ENCODE data around the gene STXBP4.
A peak's percentile ranks its signal among the peaks of the same experiment; 100 is the strongest.
"Not testable (repeated sequence)": the region's sequence is repeated elsewhere in the genome, so short reads cannot be mapped to it uniquely, and the experiment has no call there.

Gene STXBP4

DNA sequence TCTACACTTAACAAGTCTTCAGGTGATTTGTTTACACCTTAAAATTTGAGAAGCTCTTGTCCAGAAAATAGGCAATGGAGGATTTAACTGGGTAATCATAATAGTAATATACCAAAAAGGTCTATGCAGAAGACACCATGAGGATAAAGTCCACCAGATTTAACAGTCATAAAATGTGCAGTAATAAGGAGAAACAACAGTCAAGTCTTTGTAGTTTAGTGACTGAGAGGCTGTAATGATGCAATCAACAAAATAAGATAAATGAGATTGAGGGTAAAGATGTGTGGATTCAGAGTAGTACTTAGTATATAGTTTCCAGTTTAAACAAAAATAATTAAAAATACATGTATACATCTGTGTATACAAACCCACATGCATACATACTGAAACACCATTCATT lies 91.2 kb downstream of the STXBP4 start:
- no peak for DNase-seq

DNA sequence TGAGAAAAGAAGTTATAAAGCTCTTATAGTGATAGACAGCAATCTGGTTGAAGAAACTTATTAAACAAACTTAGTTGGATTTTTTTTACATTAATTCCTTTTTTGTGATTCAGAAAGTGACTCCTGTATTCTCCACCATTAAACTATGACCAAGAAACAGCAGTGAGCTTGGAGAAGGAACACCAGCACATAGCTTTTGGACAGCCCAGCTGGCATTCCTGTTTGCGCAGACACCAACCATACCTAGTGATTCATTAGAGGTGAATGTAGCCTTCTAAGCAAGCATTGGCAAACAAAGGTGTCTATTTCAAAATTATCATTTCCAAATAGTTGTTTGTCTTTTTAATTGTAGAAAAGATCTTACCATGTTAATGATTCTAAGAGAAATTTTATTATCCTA lies 94.4 kb downstream of the STXBP4 start:
- DNase-seq, result no peak

DNA sequence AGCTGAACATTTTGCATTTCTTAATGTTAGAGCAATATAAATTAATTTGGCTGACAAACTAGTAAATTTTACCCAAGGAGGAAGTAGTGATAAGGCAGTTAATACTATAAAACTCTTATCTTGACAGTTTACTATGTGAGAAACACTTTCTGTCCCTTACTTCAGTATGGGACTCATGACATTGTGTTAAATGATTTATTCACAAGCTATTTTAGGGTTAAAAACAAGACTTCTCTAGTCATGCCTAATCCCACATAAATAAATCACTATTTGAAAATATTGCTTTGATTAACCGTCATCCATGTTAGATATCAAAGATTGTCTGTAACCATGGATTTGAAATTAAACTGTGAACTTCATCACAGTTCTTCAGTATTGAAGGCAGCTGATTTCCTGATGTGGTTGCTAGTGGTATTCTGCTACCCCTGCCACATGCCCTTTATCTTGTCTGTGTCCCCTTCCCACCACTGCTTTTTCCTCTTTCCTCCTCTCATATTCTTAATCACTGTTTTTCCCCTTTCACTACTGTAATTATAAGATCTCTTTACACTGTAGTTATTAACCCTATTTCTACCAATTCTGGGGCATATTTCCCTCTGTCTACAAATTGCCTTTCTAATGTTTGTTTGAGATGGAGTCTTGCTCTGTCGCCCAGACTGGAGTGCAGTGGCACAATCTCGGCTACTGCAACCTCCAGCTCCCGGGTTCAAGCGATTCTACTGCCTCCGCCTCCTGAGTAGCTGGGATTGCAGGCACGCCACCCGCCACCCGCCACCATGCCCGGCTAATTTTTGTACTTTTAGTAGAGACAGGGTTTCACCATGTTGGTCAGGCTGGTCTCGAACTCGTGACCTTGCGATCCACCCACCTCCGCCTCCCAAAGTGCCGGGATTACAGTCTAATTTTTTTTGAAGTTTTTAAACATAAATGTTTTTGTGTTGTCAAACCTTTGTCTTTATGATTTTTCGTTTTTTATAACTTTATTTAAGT lies 95.6 kb downstream of the STXBP4 start:
- no peak for DNase-seq

DNA sequence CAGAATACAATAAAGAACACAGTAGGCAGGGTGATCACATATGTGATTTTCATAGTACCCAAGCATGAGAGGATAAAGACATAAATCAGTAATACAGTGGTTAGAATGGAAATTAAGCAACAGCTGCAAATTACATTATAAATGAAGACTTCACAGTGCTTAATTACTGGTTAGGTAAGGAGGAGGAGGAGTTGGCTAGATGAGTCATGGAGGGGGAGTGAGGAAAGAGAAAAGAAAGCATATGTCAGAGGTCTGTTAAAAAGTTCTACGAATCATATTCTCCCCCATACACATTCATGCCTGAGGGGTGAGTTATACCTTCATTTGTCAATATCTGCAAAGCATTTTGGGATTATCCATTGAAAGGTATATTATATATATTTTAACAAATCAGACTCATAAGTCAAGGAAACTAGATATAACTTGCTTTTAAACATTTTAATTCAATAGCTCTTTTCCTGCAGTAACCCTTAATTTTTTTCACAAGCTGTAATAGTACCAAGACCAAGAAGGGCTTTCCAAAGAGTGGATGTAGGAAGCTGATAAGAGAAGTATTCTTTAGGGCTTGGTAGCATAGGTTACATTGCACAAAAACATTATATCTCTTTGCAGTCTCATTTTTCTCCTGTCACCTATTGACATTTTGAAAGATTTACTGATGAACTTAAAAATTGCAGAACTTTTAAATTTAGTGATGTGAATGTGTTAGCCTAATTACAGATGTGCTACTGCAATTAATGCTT lies 99.3 kb downstream of the STXBP4 start:
- DNase-seq, result no peak

DNA sequence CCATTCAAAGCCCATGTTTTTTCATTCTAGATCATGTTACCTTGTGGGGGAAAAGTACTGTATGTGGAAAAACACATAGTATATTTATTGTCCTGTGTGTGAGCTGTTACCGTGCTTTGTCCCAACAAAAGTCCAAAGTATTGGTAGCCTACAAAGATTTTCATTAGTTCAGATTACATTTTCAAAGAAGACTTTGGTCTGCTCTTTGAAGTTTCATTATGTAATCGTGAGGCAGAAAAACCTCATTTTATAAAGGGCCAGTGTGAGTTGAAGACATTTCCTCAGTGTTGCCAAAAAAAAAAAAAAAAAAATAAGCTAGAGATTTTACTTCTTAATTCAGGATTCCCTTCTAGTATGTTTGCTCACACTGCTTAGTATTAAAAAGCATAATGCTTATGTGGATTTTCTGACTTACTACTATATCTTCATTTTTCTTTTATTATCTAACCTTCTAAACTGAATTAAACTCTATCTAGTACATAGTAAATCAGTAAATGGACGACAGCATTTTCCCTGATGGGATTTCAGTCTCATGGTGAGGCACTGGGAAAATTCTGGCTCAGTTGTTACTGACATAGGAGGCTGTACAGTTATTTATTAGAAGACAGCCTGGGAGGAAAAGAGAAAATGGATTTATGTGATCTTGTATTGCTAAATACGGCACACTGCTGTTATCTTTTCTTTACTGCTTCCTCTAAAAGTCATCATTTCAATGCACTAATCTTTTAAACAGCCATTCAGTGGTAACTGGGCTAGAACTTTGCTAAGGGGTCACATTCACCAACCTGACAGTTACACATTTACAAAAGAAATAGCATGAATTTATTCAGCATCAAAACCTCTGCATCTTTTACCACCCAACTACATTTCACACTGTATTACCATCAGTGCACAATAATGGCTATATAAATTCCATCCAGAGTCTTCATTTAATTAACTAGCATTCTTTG lies 100.6 kb downstream of the STXBP4 start:
- no peak for DNase-seq

DNA sequence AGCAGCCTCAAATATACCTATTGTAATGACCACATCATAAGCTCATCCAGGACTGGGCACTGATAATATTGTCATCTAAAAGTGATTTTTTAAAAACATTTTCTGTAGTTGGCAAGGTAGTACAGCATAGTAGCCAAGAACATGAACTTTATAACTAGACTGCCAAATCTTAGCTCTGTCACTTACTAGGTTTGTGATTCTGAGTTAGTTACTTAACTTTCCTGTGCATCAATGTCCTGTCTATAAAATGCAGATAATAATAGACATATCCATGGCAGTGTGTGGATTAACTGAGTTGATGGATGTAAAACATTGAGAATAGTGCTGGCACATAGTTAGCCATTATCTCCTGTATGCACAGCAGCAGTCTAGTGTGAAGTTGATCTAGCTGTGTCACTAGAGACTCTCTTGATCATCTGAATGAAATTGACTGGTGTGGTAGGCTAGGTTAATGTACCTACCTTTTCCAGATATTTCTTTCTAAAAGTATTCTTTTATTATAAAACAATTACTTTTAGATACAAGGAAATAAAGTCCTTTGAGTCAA lies 101.5 kb downstream of the STXBP4 start:
- no peak for DNase-seq

DNA sequence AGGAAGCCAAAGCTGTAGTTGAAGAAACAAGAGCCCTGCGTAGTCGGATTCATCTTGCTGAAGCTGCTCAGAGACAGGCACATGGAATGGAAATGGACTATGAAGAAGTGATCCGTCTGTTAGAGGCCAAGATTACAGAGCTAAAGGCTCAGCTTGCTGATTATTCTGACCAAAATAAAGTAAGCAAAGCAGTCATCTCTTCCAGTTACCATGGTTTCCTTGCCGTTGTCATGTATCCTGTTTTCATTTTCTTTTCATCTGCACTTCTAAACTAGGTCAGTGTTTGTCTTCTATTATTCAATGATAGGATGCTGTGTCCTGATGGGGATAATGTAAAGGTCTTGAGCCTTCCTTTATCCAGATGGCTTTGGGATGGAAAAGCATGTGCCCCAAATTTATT lies 104.3 kb downstream of the STXBP4 start:
- DNase-seq, result no peak

DNA sequence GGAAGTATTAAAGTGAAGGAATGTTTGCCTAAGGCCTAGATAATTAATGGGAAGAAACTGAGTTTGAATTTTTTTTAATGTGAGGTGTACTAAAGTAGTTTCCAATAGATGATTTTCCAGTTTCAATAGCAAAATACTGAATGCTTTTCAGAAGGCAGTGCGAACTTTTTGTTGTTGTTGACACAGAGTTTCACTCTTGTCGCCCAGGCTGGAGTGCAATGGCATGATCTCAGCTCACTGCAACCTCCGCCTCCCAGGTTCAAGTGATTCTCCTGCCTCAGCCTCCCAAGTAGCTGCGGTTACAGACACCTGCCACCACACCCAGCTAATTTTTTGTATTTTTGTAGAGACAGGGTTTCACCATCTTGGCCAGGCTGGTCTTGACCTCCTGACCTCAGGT lies 104.9 kb downstream of the STXBP4 start:
- DNase-seq, result not testable (repeated sequence)

DNA sequence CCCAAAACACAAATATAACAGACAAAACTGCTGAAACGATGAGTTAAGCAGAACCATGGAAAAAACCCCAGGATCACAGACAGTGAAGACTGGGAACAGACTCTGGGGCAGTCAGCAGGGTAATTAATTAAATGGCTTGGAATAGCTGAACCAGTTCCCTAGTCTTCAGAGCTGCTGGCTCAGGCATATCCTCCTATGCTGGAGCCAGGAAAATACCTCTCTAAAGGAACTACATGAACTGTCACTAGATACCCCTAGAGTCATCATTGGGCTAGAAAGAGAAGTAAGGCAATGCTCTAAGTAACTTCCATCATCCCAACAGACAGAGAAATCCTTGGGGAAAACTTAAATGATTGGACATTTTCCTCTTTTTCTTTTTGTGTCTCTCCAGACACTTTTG lies 113.0 kb downstream of the STXBP4 start:
- no peak for DNase-seq

DNA sequence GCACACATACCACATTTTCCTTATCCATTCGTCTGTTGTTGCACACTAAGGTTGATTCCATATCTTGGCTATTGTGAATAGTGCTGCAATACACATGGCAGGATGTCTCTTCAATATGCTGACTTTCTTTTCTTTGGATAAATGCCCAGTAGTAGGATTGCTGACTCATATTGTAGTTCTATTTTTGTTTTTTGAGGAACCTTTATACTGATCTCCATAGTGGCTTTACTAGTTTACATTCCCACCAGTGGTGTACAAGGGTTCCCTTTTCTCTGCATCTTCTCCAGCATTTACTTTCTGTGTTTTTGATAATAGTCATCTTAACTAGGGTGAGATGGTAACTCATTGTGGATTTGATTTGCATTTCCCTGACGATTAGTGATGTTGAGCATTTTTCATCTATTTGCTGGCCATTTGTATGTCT lies 118.1 kb downstream of the STXBP4 start:
- DNase-seq, result no peak

DNA sequence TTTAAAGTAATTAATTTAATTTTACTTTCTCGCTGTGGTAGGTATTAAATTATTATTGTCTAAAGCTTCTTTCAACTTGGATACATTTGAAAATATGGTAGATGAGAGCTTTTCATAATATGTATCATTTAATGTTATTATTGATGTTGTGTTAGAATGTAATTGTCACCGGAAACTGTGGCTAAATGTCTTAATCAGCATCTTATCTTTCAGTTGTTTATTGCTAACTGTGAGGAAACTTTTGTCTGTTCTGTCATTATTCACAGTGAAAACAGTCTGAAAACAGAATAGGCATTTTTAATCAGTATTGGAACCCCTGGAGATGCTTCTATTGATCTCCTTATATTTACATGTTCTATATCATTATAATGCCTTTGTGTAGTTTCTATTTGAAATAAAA lies 120.7 kb downstream of the STXBP4 start:
- DNase-seq, result no peak

DNA sequence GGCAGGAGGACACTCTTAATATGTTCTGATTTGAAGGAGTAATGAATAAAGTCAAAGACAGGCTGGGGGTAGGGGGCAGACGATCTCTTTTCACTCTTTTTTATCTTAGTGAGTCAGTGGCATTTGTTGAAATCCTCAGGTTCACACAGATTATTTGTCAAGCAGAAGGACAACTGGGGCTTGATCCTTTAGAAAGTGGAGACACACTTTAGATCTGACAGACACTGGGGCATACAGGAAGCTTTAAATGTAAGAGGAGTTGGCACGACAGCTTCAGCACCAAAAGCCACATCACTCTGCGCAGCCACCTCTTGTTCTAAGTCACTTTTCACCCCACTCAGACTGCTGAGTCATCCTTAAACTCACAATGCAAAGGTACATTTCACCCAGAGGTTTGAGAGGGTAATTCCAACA lies 121.5 kb downstream of the STXBP4 start:
- DNase-seq, result peak; percentile 63

DNA sequence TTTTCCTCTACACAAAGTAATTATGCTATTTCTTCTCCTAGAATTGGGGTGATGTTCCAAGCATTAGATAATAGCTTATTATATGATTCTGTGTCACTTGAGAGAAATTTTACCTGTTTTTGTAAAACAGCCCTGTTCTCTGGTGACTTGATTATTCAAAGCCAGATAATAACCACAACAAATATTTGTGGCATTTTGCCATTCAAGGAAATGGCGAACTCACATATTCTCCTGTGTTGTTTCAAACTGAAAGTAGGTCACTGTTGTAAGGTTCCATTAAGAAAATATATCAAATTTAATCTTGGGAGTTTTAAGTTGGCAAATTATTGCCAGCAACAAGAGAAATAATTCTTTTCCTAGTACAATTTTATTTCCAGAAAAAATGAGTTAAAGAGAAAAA lies 124.8 kb downstream of the STXBP4 start:
- no peak for DNase-seq

DNA sequence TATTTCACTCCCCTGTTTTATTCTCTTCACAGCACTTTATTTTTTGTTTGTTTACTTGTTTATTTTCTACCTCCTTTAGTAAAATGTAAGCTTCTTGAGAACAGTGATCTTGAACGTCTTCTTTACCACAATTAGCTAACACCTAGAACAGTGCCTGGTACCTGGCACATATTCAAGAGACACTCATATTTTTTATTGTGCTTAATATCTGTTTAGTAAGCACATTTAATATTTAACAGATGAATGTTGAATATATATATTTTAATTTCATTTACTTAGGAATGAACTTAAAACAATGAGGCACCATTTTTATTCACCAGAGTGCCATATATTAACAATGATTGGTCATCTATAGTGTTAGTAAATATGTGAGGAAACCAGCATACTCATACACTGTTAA lies 130.2 kb downstream of the STXBP4 start:
- no peak for DNase-seq

DNA sequence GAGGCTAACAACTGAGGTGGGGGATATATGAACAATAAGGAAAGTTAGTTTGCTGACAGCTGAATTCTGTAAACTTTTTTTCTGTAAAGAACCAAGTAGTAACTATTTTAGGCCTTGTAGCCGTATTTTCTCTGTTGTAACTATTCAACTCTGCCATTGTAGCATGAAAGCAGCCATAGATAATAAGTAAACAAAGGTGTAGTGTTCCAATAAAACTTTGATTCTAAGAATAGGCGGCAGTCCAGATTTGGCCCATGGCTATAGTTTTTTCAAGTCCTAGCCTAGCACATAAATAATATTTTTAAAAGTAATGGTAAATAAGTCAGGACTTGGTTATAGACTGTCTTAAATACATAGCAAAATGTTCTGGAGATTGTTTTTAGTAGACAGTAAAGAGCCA lies 142.0 kb downstream of the STXBP4 start:
- no peak for DNase-seq

DNA sequence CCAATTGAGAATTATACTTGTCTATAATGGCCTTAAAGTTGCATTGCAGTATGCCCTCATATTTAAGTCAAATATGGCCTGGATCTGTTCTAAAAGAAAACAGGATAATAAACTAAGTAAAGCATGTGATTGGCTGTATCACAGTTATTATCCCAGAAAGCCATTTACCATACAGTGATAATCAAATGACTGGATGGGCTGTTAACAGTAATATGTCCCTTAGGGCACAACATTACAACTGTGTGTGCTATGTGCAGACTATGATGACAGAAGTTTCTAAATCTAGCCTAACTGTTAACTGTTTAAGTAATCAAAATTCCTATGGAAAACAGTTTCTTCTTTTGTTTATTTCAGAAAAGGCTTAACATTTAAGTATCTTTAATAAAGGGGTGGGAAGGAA lies 145.7 kb downstream of the STXBP4 start:
- no peak for DNase-seq

DNA sequence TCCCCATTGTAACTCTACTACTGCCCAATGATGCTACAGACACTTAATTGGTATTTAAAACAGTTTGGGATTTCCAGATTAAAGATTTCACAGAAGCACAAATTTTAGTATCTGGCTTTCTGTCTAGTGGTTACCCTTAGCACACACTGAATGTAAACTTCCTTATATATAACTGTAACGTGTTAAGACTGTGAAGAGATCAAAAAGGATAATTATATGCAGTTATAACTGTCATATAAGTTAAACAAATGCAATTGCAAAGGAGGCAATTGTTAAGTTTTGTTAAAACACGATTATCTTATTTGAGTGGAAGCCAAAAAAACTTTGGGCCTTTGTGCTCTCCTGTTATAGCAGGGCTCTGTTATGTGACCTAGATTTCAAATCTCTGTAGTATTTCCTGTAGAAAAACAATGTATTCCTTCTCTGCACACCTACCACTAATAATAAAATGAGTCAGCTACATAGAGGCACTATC lies 147.9 kb downstream of the STXBP4 start:
- DNase-seq, result no peak

DNA sequence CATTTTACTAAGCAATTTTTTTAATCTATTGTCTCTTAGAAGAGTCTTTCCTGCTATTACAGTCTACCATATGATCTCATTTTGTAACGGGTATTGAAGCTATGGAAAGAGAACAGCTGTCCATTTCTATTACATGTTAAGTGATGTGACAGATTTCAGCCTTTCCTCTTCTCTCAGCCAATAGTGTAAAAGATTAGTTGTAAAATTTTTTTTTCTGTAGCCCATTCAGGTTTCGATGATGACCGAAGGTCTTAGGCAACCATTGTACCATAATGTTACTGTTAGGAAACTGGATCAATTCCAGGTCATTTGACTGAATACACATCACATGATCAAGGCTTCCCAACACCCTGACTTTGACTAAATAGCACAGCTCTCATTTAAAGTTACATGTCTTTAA lies 148.6 kb downstream of the STXBP4 start:
- DNase-seq, result no peak

DNA sequence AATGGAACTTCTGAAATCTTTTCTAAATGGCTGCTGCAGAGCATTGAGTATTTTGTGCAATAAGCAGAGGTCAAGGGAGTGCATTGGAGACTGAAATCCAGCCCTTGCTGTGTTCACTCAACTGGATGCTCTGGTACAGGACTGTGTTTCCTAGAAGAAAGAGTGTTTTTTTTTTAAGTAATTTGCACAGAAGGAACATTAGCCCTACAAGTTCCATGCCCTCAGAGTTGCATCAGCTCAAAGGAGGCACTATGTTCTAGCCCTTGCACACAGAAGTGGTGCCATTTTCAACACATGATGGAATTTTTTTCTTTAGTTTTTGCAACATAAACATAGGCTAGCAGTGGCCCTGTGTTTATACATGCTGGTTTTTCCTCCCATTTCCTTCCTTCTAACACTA lies 152.1 kb downstream of the STXBP4 start:
- DNase-seq, result no peak

DNA sequence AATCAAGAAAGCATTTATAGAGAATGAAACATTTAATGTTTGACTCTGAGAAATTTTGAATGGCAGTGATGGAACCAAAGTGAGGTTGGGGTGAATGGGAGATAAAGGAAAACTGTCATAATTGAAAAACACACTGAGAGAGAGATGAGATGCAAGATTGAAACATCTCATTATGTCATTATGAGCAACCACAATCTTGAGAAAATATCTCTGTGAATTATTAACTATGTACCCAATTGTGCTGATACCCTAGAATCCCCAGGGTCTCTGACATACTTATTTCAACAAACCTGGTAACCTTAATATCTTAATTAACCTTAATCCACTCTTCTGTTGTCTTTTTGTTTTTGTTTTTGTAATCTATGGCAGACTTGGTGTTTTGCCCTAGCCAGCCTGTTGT lies 152.7 kb downstream of the STXBP4 start:
- DNase-seq, result no peak

DNA sequence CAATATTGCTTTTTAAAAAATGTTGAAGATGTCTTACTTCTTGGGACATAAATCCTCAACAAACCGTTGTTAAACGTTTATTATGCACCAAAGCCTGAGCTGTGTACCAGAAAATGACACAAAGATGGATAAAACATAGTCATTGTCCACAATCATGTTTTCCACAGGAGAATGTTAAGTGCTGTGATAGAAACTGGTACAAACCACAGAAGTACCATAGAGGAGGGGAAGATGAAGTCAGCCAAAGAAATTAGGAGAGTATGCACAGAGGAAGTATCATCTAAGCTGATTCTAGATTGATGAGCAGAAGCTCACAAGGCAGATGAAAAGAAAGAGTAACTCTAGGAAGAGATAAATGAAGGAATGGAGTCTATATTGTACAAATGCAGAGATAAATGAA lies 153.5 kb downstream of the STXBP4 start:
- no peak for DNase-seq

DNA sequence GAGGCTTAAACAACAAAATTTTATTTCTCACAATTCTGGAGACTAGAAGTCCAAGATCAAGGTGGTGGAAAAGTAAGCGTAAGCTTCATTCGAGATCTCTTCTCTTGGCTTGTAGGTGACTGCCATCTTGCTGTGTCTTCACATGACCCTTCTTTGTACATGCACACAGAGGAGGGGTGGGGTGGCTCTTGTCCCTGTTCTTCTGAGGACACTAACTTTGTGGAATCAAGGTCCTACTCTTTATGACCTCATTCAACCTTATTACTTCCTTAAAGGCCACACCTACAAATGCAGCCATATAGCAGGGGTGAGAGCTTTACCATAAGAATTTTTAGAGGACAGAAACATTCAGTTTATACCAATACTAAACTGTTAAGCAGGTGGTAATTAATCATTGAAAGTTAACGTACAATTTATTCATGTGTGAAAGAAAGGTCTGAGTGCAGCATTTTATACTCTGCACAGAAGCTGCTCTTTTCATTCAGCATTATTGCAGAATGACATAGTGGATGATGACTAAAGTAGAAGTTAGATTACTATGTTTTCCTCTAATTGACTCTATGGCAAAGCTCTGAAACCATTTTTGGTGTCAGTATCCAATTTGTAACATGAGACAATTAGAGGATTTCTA lies 156.3 kb downstream of the STXBP4 start:
- no peak for DNase-seq
